ENCODE measurements around the gene THBS4.
"Not testable (repeated sequence)": the region's sequence is repeated elsewhere in the genome, so short reads cannot be mapped to it uniquely, and the experiment has no call there.

THBS4 gene

DNA sequence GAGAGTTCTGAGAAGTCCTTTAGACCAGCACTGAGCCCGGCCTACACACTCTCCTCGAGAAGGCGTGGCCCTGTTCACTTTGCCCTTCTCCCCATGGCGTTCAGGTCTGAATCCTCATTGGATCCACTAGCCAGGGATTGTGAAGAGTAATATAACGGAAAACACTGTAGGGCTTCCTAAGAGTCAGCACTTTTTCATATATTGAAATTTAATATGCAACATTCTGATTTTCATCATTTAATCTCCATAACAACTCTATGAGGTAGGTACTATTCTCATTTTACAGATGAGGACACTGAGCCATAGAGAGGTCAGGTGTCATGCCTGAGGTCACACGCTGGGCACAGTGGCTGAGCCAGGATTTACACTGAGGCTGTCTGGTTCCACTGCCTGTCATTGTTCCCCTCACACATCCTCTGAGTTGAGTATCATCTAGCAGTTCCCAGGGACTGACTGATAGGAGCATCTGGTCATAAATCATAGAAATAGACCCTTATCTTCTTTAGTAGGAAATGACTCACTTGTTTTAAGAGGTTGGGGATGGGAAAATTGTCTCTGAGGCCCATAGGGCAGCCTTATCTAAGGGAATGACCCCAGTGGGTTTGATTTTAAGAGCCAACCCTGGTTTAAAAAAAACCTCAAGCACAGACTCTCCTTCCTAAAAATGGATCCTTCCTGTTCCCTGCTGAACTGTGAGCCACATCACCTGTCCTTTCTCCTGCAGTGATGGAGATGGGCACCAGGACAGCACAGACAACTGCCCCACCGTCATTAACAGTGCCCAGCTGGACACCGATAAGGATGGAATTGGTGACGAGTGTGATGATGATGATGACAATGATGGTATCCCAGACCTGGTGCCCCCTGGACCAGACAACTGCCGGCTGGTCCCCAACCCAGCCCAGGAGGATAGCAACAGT is 41.2 kb downstream of the THBS4 start:
- no peak for DNase-seq (ENCODE audit: low read depth)

DNA sequence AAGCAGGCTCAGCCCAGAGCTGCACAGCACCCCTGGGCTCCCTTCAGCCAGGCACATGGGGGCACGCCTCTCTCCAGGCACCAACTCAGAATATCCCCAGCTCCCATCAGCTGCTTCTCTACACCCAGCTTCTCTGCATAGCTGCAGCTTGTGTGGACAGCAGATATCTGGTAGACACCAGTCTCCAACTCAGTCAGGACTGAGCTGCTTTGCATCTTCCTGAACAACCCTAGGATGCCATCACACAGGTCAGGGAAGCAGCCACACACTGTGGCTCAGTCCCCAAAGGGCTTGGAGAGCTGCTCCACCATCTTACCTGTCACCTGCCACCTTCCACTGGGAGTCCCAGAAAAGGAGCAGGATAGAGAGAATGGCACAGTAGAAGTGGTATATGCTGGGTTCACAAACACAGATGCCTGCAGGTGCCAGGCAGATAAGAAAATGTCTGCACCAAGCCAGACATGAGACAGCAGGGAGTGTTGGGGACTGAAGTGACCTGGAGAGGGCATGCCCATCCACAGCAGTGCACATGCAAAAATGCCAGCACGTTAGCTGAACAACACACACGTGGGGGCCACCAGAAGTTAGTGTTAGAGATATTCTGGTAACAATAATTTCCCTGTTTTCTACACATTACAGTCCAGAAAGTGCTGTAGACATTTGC is 42.0 kb downstream of the THBS4 start:
- no peak for DNase-seq (ENCODE audit: low read depth)

DNA sequence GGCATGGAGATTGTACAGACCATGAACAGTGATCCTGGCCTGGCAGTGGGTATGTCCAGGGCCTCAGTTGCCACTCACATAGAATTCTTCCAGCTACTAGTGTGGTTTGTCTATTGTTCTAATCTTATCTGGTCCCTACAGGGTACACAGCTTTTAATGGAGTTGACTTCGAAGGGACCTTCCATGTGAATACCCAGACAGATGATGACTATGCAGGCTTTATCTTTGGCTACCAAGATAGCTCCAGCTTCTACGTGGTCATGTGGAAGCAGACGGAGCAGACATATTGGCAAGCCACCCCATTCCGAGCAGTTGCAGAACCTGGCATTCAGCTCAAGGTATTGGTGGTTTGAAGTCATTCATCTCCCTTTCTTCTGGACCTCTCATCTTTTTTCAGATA is 43.8 kb downstream of the THBS4 start:
- DNase-seq (ENCODE audit: low read depth), result no peak

DNA sequence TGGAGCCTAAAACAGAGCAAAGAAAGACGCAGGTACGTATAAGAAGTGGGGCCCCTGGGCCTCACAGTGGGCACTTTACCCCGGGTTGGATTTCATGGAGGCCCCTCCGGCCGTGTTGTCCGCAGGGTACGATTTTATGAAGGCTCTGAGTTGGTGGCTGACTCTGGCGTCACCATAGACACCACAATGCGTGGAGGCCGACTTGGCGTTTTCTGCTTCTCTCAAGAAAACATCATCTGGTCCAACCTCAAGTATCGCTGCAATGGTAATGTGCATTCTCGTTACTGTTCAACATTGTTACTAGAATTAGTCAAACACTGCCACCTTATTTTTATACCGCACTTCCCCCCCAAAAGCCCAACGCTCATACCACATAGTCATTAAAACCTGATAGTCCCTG is 47.1 kb downstream of the THBS4 start:
- no peak for DNase-seq (ENCODE audit: low read depth)

DNA sequence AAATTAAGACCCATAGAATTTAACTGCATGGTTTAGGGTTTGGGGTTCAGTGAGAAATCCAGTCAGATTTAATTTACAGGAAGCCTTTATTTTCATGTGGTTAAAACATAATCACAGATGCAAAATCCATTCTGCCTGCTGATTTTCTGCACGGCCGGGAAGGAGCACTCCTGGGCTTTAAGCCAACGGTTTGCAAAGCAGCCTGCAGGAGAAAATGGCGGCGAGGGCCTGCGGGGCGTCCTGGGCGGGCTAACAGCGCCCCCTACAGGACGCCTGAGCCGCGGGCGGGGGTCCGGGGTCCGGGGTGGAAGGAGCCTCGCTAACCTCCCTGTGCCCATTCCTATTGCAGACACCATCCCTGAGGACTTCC is 47.6 kb downstream of the THBS4 start:
- peak; percentile 14 for DNase-seq (ENCODE audit: low read depth)

DNA sequence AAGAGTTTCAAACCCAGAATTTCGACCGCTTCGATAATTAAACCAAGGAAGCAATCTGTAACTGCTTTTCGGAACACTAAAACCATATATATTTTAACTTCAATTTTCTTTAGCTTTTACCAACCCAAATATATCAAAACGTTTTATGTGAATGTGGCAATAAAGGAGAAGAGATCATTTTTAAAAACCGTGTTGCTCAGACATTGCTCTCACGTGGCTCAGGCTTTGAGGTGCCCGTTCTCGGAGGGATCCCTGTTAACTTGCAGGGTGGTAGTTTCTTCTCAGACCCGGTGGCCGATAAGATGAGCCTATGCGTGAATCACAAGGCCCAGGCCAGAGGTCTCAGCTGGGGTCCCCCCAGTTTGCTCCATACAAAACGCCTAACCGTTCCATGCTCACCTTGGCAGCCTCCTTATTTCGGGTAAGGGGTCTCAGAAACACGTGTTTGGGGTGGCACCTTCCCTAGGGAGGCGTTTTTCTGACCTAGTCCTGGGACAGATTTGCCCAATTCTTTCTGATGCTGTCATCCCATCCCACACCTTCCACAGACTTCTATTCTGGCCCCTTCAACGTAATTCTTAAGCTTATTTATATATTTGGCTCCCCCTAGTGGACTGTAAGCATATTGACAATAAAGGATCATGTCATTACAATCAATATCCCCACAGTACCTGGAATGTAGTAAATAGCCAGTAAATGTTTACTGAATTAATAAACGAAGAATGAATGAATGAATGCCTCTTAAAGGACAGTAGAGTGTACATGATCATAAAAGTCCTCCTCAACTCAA is 48.1 kb downstream of the THBS4 start:
- peak; percentile 9 for DNase-seq (ENCODE audit: low read depth)

DNA sequence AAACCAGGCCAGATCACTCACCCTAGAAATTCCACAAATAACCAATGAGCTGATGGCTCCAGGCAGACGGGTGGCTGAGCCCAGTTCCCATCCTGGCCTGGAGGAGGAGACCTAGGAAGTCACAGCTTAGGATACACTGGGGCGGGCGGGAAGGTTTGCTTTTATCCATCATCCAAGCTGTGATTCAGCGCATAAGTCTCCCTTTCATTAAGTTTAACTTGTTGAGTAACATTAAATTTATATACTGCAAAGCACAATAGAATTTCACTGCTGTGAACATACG is 55.7 kb downstream of the THBS4 start:
- DNase-seq (ENCODE audit: low read depth), result no peak

DNA sequence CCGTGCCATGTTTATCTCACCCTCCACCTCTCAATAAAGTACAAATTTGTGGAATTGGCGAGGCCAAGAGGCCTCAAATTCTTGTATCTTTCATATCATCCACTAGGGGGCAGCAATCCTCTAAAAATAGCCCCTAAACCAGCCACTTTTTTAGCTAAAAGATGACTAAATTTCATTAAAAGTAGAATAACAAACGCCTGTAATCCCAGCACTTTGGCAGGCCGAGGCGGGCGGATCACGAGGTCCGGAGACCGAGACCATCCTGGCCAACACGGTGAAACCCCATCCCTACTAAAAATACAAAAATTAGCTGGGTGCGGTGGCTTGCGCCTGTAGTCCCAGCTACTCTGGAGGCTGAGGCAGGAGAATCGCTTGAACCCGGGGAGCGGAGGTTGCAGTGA is 56.6 kb downstream of the THBS4 start:
- DNase-seq (ENCODE audit: low read depth), result peak; percentile 22

DNA sequence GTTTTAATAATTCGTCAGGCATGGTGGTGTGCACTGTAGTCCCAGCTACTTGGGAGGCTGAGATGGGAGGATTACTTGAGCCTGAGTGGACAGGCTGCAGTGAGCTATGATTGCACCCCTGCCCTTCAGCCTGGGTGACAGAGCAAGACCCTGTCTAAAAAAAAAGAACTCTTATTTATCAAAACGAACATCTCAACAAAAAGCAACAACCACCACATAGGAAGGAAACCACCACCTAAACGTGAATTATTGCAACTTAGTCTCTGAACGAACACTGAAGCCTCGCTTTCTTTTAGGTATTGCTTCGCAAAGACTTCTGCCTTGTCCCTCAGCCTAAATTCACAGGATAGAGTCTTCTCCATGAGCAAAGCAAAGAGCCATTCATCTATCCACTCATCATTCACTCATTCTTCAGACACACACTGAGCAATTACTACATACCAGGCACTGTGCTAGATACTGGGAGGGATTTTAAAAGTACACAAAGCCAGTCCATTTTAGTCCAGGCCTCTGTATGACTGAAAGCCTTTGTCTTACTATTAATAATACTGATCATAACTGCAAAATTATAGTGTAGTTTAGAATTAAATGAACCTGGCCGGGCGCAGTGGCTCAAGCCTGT is 57.4 kb downstream of the THBS4 start:
- no peak for DNase-seq (ENCODE audit: low read depth)

DNA sequence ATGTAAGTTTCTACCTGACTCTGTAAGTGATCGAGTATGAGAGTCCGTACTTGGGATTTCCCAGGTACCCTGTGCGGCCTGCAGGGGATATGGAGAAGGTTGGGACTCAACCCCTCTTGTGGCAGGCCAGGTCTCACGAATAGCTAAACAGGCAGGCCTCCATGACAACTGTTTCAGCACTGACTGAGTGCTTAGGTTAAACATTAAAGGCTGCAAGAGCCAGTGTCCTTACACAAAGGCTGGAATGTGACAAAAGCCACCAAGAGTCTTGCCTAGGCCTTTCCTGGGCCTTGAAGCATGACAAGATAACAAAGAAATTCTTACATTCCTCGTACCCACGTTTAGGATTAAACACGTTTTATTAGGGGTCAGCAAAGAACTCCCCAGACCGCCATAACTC is 58.6 kb downstream of the THBS4 start:
- DNase-seq (ENCODE audit: low read depth), result no peak

DNA sequence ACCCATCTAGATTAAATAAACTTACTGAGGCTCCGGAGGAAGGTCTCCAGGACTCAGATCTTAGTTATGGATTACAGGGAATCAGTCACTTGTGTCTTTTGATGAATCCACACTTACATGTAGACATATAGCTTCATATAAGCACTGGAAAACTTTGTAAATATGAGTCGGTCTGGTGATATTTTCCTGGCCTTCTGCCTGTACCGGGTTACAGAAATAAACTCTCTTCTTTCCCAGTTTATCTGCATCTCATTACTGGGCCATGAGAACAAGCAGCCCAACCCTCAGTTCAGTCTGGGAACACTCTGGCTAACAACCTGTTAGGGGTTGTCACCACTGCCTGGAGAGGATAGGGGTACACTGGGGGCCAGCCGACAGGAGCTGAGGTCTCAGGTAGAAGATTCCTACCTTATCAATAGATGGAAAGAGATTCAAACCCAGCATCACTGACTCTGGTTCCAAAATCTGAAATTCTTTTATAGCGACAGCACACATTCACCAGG is 59.1 kb downstream of the THBS4 start:
- no peak for DNase-seq (ENCODE audit: low read depth)

DNA sequence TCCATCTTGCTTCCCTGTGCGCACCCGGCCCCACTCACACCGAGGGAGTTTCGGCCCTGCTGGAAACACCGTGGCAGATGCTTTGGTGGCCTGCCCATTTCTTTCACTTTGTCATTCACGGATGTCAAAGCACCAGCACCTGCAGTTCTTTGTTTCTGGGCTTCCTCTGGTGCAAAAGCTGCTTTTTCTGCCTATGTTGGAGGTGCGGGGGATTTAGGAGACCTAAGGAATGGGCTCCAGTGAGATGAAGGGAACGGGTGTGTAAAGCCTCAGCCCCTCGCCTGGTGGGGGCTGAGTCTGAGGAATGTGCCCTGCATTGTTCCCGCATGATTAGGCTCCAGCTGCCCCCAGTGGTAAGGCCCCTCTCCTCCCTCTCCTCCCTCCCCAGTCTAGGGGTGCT is 62.3 kb downstream of the THBS4 start:
- DNase-seq (ENCODE audit: low read depth), result no peak

DNA sequence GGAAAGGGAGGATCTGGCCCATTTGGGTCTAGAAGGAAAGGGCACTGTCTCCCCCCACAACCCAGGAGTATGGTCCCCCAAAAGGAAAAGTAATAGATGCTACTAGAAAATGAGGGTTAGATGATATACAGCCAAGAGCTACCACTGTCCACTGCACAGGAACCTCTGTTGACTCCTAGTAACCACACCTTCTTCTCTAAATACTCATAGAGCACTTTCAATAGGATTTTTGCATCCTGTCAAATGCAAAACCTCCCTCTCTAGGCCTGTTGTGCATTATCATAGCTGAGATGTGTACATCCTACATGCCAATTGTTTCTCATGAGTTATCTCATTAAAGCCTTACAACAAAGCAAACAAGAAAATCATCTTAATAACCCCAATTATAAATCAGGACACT is 66.8 kb downstream of the THBS4 start:
- no peak for DNase-seq (ENCODE audit: low read depth)

DNA sequence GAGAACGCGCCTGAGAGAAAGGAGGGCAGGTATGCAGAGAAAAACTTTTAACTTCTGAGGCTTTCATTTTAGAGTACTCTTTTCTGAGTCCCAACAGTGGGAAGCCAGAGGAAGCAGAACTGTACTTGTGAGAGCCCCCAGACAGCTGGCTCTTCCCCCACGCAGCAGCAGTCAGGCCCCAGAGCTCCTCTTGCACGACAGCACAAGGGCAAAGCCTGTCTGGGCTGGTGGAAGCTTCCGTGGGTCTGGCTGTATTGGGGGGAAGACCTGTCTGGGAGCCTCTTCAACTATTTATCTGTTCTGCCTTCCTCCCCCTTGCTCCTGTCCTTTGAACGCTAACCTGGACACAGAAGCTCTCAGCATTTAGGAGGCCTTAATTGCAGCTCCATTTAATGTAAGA is 68.2 kb downstream of the THBS4 start:
- no peak for DNase-seq (ENCODE audit: low read depth)

DNA sequence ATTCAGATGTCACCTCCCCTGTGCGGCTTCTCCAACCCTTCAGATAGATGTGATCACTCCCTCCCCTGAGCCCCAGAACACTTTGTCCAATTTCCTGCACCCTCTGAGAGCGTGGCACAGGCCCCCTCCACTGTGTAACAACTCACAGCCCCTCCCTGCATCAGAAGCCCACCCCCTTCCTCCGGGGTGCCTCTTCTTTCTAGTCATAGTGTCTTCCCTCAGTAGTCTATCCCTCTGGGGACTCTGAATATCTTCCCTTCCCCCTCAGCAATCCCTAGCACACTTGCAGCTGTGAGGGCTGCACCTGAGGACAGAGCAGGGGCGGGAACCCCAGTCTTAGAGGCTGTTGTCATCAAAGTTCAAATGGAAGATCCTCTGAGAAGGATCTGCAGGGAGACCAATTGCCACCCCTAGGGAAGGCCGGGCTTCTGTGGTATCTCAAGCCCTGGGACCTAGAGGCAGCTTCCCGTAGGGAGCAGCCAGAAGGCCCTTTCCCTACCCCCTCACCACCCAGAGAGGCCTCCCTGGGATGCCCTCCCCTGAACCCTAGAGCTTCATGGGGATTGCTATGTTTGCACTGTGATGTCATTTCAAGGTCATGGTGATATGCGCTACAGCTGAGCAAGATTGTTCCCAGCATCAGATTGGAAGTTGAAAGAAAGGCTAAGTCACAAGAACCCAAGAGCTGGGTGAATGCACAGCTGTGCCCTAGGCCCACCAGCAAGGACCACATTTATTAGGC is 70.7 kb downstream of the THBS4 start:
- DNase-seq (ENCODE audit: low read depth), result no peak

DNA sequence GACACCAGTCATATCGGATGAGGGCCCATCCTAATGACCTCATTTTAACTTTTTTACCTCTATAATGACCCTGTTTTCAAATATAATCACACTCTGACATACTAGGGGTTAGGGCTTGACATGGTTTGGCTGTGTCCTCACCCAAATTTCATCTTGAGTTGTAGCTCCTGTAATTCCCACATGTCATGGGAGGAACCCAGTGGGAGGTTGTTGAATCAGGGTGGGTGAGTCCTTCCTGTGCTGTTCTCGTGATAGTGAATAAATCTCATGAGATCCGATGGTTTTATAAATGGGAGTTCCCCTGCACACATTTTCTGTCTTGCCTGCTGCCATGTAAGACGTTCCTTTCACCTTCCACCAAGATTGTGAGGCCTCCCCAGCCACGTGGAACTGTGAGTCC is 71.8 kb downstream of the THBS4 start:
- DNase-seq (ENCODE audit: low read depth), result no peak

DNA sequence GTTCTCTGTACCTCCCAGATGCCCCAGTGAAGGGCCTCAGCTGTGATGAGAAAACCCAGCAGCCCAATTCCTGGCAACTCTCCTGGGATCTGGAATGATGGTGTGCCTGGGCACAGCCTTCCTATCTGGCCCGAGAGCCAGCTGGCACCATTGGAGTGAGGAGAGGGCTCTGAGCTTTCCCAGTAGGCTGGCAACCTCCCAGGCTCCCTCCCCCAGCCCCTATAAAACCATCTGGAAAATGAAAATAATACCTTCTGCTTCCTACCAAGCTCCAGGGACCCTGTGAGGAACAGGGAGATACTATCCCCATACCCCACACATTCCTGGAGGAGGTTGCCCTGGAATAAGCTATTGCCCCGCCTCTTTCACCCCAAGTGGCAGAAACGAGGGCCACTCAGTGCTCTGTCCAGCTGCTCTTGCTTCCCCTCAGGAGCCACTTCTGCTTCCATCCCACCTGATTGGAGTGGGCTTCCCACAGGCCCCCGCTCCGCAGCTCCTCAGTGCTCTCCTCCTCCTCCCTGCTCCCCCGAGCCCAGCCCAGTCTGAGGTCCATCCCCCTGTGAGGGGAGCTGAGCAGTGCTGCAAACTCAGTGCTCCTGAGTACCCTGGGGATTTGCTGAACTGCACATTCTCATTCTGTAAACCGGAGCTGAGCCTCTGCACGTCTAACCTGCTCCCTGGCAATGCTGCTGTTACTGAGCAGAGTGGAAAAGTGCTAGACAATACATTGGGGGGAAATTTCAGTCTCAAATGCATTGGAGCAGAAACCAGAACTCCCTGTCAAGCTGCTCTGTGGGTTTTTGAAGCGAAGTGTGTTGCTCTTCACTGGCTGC is 74.7 kb downstream of the THBS4 start:
- DNase-seq (ENCODE audit: low read depth), result no peak

DNA sequence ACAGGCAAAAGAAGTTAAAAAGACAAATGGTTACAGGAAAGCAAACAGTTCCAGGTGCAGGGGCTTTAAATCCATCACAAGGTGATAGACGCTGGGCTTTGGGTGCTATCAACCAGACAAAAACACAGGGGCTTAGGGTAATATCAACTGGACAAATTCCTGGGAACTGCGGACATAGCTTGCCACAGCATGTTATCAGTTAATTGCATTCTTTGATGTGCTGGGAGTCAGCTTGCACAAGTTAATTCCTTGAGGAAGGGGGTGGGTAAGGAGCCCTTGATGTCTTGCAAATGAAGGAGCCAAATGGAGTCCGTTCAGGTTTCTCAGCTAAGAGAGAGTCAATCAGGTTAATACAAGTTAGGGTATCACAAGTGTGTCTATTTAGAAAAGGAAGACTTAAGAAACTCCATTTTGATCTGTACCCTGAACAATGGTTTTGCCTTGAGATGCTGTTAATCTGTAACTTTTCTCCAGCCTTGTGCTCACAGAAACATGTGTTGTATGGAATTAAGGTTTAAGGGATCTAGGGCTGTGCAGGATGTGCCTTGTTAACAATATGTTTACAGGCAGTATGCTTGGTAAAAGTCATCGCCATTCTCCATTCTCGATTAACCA is 76.3 kb downstream of the THBS4 start:
- not testable (repeated sequence) for DNase-seq (ENCODE audit: low read depth)

DNA sequence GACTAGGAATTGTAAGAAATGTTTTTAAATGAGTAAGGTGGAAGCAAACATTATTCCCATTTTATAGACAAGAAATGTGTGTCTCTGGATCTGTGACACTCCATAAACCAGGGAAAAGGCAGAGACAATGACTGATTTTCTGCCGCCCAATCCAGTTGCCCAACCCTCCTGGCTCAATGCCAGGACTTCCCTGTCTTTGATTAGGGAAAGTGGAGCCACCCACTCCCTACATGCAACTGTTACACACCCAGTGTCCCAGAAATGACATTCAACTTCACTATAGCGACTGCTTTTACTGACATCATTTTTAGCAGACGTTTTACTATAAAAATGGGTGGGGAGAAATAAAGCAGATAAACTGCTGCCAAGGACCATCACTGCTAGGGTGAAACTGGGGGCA is 79.7 kb downstream of the THBS4 start:
- no peak for DNase-seq (ENCODE audit: low read depth)

DNA sequence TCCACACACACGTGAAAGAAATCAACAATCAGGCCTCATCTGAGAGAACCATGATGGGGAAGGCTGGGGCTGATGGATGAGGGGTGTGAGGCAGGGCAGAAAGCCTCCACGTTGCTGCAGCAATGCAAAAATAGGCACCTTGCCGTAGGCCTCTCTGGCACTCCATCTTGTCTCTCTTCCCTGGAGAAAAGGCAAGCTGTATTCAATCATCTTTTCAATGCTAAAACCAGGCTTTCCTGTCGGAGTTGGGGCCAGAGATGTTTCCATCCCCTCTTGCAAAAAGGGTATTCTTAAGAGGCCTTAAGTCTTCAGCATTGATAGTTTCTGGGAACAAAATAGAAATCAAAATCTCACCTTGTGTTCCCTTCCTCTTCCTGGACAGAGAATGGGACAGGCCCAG is 80.9 kb downstream of the THBS4 start:
- DNase-seq (ENCODE audit: low read depth), result no peak

Measured in stimulated activated CD4-positive, alpha-beta T cell treated with anti-CD3 and anti-CD28 coated beads, Interleukin-2, amount 100 ng/mL, for 4 hours (primary cell).